ENCODE measurements around the gene NFAT5. TPM values are rescaled to one million over a fixed set of nuclear protein-coding genes. Genes with fewer than 3 reads are reported as not detected.
A peak's percentile ranks its signal among the peaks of the same experiment; 100 is the strongest.
"Not testable (repeated sequence)": the region's sequence is repeated elsewhere in the genome, so short reads cannot be mapped to it uniquely, and the experiment has no call there.

NFAT5 gene
- total RNA-seq, 3 donors from 2014 or later: 32.8 to 36.4 (median 33.2) TPM

GRCh38 chr16:69729030-69729429, 163.3 kb downstream of the NFAT5 start:
- ATAC-seq; H3K9me3 Mint-ChIP-seq; H3K36me3 Mint-ChIP-seq (ENCODE audit: insufficient read depth); H3K27me3 Mint-ChIP-seq (ENCODE audit: low read depth); DNase-seq; H3K4me3 Mint-ChIP-seq: not testable (repeated sequence)
- peaks cover 18% of the 10 kb centered on the region for H3K4me1 Mint-ChIP-seq (ENCODE audit: low read depth)

GRCh38 chr16:69731280-69731679, 165.5 kb downstream of the NFAT5 start:
- H3K27me3 Mint-ChIP-seq (ENCODE audit: low read depth); ATAC-seq; H3K36me3 Mint-ChIP-seq (ENCODE audit: insufficient read depth); H3K4me3 Mint-ChIP-seq; DNase-seq; H3K9me3 Mint-ChIP-seq: not testable (repeated sequence)
- H3K4me1 Mint-ChIP-seq (ENCODE audit: low read depth): peaks cover 12% of the 10 kb centered on the region

GRCh38 chr16:69732101-69732500, 166.3 kb downstream of the NFAT5 start:
- Mint-ChIP-seq H3K4me1 (ENCODE audit: low read depth) (peaks cover 4% of the 10 kb centered on the region), H3K9me3 (no peaks in the 10 kb centered on the region), H3K4me3 (no peak overlapping the region), H3K36me3 (ENCODE audit: insufficient read depth) (peaks cover 2% of the 10 kb centered on the region), H3K27me3 (ENCODE audit: low read depth) (no peaks in the 10 kb centered on the region)
- ATAC-seq (no peak), DNase-seq (no peak)

- no peaks in the 10 kb centered on the region for H3K9me3 Mint-ChIP-seq
- no peak for DNase-seq
- peaks cover 23% of the 10 kb centered on the region for H3K36me3 Mint-ChIP-seq (ENCODE audit: insufficient read depth)
- no peaks in the 10 kb centered on the region for H3K27me3 Mint-ChIP-seq (ENCODE audit: low read depth)
- H3K4me1 Mint-ChIP-seq (ENCODE audit: low read depth): peaks cover 2% of the 10 kb centered on the region
- no peak for ATAC-seq
- no peak overlapping the region for H3K4me3 Mint-ChIP-seq
Observed at GRCh38 chr16:69741519-69741918, 175.8 kb downstream of the NFAT5 start.

- H3K36me3 Mint-ChIP-seq (ENCODE audit: insufficient read depth): peaks cover 25% of the 10 kb centered on the region
- peaks cover 2% of the 10 kb centered on the region for H3K4me1 Mint-ChIP-seq (ENCODE audit: low read depth)
- DNase-seq (no peak), ATAC-seq (no peak)
- H3K9me3 Mint-ChIP-seq: no peaks in the 10 kb centered on the region
- H3K27me3 Mint-ChIP-seq (ENCODE audit: low read depth): no peaks in the 10 kb centered on the region
- no peak overlapping the region for H3K4me3 Mint-ChIP-seq
Observed at GRCh38 chr16:69741951-69742904, 176.5 kb downstream of the NFAT5 start.

- H3K4me3 Mint-ChIP-seq: no peak overlapping the region
- no peaks in the 10 kb centered on the region for H3K9me3 Mint-ChIP-seq
- peaks cover 5% of the 10 kb centered on the region for H3K4me1 Mint-ChIP-seq (ENCODE audit: low read depth)
- peaks cover 42% of the 10 kb centered on the region for H3K36me3 Mint-ChIP-seq (ENCODE audit: insufficient read depth)
- H3K27me3 Mint-ChIP-seq (ENCODE audit: low read depth): no peaks in the 10 kb centered on the region
- no peak for DNase-seq
- no peak for ATAC-seq
Observed at GRCh38 chr16:69744363-69745231, 178.8 kb downstream of the NFAT5 start.

- no peak for DNase-seq
- H3K4me3 Mint-ChIP-seq: no peak overlapping the region
- H3K36me3 Mint-ChIP-seq (ENCODE audit: insufficient read depth): peaks cover 42% of the 10 kb centered on the region
Observed at GRCh38 chr16:69745232-69745612, 179.5 kb downstream of the NFAT5 start.

GRCh38 chr16:69745959-69746358, 180.2 kb downstream of the NFAT5 start:
- no peak for ATAC-seq
- Mint-ChIP-seq H3K27me3 (ENCODE audit: low read depth) (no peaks in the 10 kb centered on the region), H3K9me3 (no peaks in the 10 kb centered on the region), H3K4me3 (no peak overlapping the region), H3K36me3 (ENCODE audit: insufficient read depth) (peaks cover 44% of the 10 kb centered on the region), H3K4me1 (ENCODE audit: low read depth) (peaks cover 5% of the 10 kb centered on the region)
- no peak for DNase-seq

More at GRCh38 chr16:69745232-69745612, 179.5 kb downstream of the NFAT5 start:
- no peaks in the 10 kb centered on the region for H3K9me3 Mint-ChIP-seq
- ATAC-seq: no peak
- H3K27me3 Mint-ChIP-seq (ENCODE audit: low read depth): no peaks in the 10 kb centered on the region
- peaks cover 5% of the 10 kb centered on the region for H3K4me1 Mint-ChIP-seq (ENCODE audit: low read depth)

- DNase-seq (no peak), ATAC-seq (no peak)
Observed at GRCh38 chr16:69747115-69747514, 181.3 kb downstream of the NFAT5 start.

GRCh38 chr16:69748694-69749345, 183.1 kb downstream of the NFAT5 start:
- Mint-ChIP-seq H3K9me3 (no peaks in the 10 kb centered on the region), H3K36me3 (ENCODE audit: insufficient read depth) (peaks cover 46% of the 10 kb centered on the region), H3K4me3 (no peak overlapping the region), H3K27me3 (ENCODE audit: low read depth) (no peaks in the 10 kb centered on the region), H3K4me1 (ENCODE audit: low read depth) (peaks cover 24% of the 10 kb centered on the region)
- ATAC-seq (no peak), DNase-seq (no peak)

More at GRCh38 chr16:69747115-69747514, 181.3 kb downstream of the NFAT5 start:
- Mint-ChIP-seq H3K4me3 (no peak overlapping the region), H3K36me3 (ENCODE audit: insufficient read depth) (peaks cover 48% of the 10 kb centered on the region), H3K9me3 (no peaks in the 10 kb centered on the region), H3K27me3 (ENCODE audit: low read depth) (no peaks in the 10 kb centered on the region), H3K4me1 (ENCODE audit: low read depth) (peaks cover 10% of the 10 kb centered on the region)

GRCh38 chr16:69754143-69754468, 188.3 kb downstream of the NFAT5 start:
- Mint-ChIP-seq H3K9me3 (no peaks in the 10 kb centered on the region), H3K4me3 (peak overlapping the region; percentile 100), H3K4me1 (ENCODE audit: low read depth) (peaks cover 21% of the 10 kb centered on the region), H3K27me3 (ENCODE audit: low read depth) (no peaks in the 10 kb centered on the region), H3K36me3 (ENCODE audit: insufficient read depth) (peaks cover 20% of the 10 kb centered on the region)
- DNase-seq: no peak
- ATAC-seq: no peak
